ENCODE results near the gene AUNIP. TPM values are rescaled to one million over a fixed set of nuclear protein-coding genes. Genes with fewer than 3 reads are reported as not detected.

The AUNIP gene
- total and polyA plus RNA-seq, 2 of the 8 experiments (the other 6 are each of a cell fraction or from before 2014, with no cell fraction given) = 18.6 to 23.2 TPM

DNA sequence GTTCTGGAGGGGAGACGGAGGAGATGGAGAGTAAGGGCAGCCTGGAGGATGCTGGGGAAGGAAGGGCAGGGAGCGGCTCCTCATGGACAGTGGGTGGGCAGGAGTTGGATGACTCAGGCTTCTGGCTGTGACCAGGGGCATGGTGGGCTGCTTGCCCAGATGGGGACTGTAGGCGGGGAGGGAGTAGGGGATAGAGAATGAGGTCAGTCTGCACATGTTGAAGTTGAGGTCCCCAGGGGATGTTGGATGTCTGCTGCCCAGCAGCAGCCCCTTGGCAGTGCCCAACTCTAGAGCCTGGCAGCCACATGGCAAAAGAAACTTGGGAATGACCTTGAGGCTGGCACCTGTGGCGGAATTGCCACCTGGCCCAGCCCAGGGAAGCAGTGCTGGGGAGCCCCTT, 52.8 kb downstream of the AUNIP start:
- H3K9ac ChIP-seq (replicated peaks in 1 of 4; ENCODE audit: extremely low read depth in 1 of 4, low read depth in 3 of 4, low read length in 3 of 4) = no peak overlapping the region
- peaks cover under 1 to 14% of the 10 kb centered on the region in 2 experiments for H4K20me1 ChIP-seq (replicated peaks in 1 of 2; ENCODE audit: control insufficient read depth in 1 of 2, insufficient read depth in 2 of 2, low read length in 2 of 2)
- no peak overlapping the region for H2AFZ ChIP-seq (ENCODE audit: low read length)
- H2AK5ac ChIP-seq (ENCODE audit: low read depth, low read length) = no peak overlapping the region
- FAIRE-seq (no peak), DNase-seq (ENCODE audit: low read depth in 1 of 2, low spot score in 2 of 2) (no peak)
- no peak overlapping the region for H3K23ac ChIP-seq (ENCODE audit: insufficient read length)
- no peak overlapping the region for H4K5ac ChIP-seq (ENCODE audit: insufficient read length, low read depth, low read length)
- no peak overlapping the region for H3K4ac ChIP-seq (replicated peaks; ENCODE audit: insufficient read length, low read depth, low read length)
- H4K8ac ChIP-seq (ENCODE audit: extremely low read depth, insufficient read depth, low read length) = no peak overlapping the region
- H3K79me2 ChIP-seq (ENCODE audit: control insufficient read depth in 1 of 2, insufficient read depth in 2 of 2, low read length in 2 of 2) = no peaks in the 10 kb centered on the region
- H3K36me3 ChIP-seq (ENCODE audit: control insufficient read depth in 2 of 4, insufficient read depth in 4 of 4, low read length in 3 of 4) = peaks cover 0 to 13% (median 7%) of the 10 kb centered on the region in 4 experiments; a peak in 5 of 8 replicates
- no peak overlapping the region for H3K4me2 ChIP-seq (ENCODE audit: insufficient read depth in 1 of 2, low read depth in 2 of 2, low read length in 2 of 2)
- no peak overlapping the region for H3K27ac ChIP-seq (ENCODE audit: low read depth, low read length)
- no peak overlapping the region for H2BK120ac ChIP-seq (replicated peaks; ENCODE audit: low read depth, low read length)
- no peak overlapping the region for H2BK20ac ChIP-seq (ENCODE audit: low read length)
- no peak overlapping the region for H3K14ac ChIP-seq (ENCODE audit: insufficient read length)
- no peak overlapping the region for H2BK12ac ChIP-seq (ENCODE audit: low read depth, low read length)
- H3K56ac ChIP-seq (replicated peaks; ENCODE audit: insufficient read length, low read depth, low read length) = no peak overlapping the region
- H3K27me3 ChIP-seq (replicated peaks in 1 of 4; ENCODE audit: control insufficient read depth in 3 of 4, extremely low read depth in 1 of 4, insufficient read depth in 3 of 4, low read length in 3 of 4) = no peaks in the 10 kb centered on the region
- no peak overlapping the region for H2BK15ac ChIP-seq (ENCODE audit: low read length)
- no peak overlapping the region for H3K4me3 ChIP-seq (ENCODE audit: extremely low read depth in 1 of 4, insufficient read depth in 2 of 4, low read depth in 3 of 4, low read length in 4 of 4)
- no peaks in the 10 kb centered on the region for H3K9me3 ChIP-seq (ENCODE audit: insufficient read depth in 2 of 2, low read depth in 1 of 2, low read length in 1 of 2)
- ChIA-PET CTCF (ENCODE audit: partially characterized antibody) (interaction anchor here (2.0 to 8.2 kb wide), 3 partner anchors 5 to 49 kb away, joined by 6 to 83 read pairs (median 20); partner anchors contain the start of gene SELENON), POLR2A (ENCODE audit: partially characterized antibody) (no interaction called here)
- no peaks in the 10 kb centered on the region for H3K23me2 ChIP-seq (ENCODE audit: low read depth, low read length)
- no peaks in the 10 kb centered on the region; the same call in 1 of the 2 replicates for H3K79me1 ChIP-seq (ENCODE audit: low read depth, low read length)
- 97% methylated on average over 4 of the region's 4 CpGs; no CpG with 5 or more reads in 1 of the 2 experiments for WGBS, 2 experiments (ENCODE audit: extremely low coverage in 1 of 2, insufficient coverage in 1 of 2, insufficient read length in 1 of 2, insufficient replicate concordance in 2 of 2, low coverage in 1 of 2, low lambda C conversion rate in 2 of 2, missing lambda C conversion rate in 1 of 2)
- peaks cover 0 to 5% (median 2%) of the 10 kb centered on the region in 4 experiments; a peak in 4 of 7 replicates for H3K4me1 ChIP-seq (replicated peaks in 1 of 4; ENCODE audit: control insufficient read depth in 3 of 4, insufficient read depth in 4 of 4, low read length in 3 of 4)
- no peak overlapping the region for H2BK5ac ChIP-seq (ENCODE audit: low read depth, low read length)
- H3K18ac ChIP-seq (ENCODE audit: extremely low read depth, low read length) = no peak overlapping the region
- no peak overlapping the region for H4K91ac ChIP-seq (replicated peaks; ENCODE audit: insufficient read length, low read length)
- no peak for TF ChIP-seq EP300 (IDR thresholded peaks at IDR 0.05; ENCODE audit: borderline replicate concordance in 1 of 2, low read depth in 2 of 2, low read length in 2 of 2)

Measured in H1 (cell line).